ENCODE measurements around the gene CCSER2. TPM values are rescaled to one million over a fixed set of nuclear protein-coding genes. Genes with fewer than 3 reads are reported as not detected.
"Not testable (repeated sequence)": the region's sequence is repeated elsewhere in the genome, so short reads cannot be mapped to it uniquely, and the experiment has no call there.

CCSER2 gene
- total RNA-seq, 8 experiments from 2014 or later, result 11.2 to 49.0 (median 35.0) TPM

GRCh38 chr10:84391326-84391725, 62.9 kb downstream of the CCSER2 start:
- no peak overlapping the region for H3K27ac ChIP-seq
- no peaks in the 10 kb centered on the region for H3K4me1 ChIP-seq (replicated peaks in 1 of 2)
- in situ Hi-C loops (cut with MboI; ENCODE audit: low pct_unique_long_range_greater_than_20kb in 2 of 9, low sequenced_read_pairs in 9 of 9, unreplicated experiment in 9 of 9), result no loop called here
- WGBS, 10 experiments, result 28 to 94% (median 58%) methylated on average over 1 to 4 of the region's 4 CpGs; no CpG with 5 or more reads in 3 of the 10 experiments
- H3K4me3 ChIP-seq, result no peak overlapping the region
- no peak for ATAC-seq (replicated peaks in 6 of 8)

- Histone ChIP-seq H3K4me3 (no peak overlapping the region), H3K4me1 (replicated peaks in 1 of 2) (no peaks in the 10 kb centered on the region), H3K27ac (no peak overlapping the region)
- in situ Hi-C loops (cut with MboI; ENCODE audit: low pct_unique_long_range_greater_than_20kb in 2 of 9, low sequenced_read_pairs in 9 of 9, unreplicated experiment in 9 of 9), result no loop called here
- no peak for ATAC-seq (replicated peaks in 6 of 8)
- 58 to 100% (median 79%) methylated on average over 1 to 2 of the region's 2 CpGs for WGBS, 10 experiments
Observed at GRCh38 chr10:84392181-84392580, 63.8 kb downstream of the CCSER2 start.

DNA sequence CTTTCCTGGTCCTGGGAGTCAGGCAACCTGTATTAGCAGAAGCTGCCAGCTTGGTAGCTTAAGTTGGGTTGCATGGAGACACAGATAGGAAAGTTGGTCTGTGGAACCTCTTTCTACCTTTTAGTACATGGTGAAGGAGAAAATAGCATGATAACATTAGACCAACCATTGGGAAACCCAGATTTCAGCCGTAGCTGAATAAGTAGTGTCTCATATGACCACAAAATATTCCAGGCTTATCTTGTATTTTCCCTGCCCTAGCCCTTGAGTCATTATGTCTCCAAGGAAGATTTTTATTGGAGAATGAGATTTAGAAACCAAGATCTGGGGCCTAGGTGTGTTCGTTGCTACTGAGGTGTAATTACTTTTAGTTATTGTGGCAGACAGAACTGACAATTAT, 67.2 kb downstream of the CCSER2 start:
- Histone ChIP-seq H3K4me1 (replicated peaks in 1 of 2) (no peaks in the 10 kb centered on the region), H3K27ac (no peak overlapping the region), H3K4me3 (no peak overlapping the region)
- in situ Hi-C loops (cut with MboI; ENCODE audit: low pct_unique_long_range_greater_than_20kb in 2 of 9, low sequenced_read_pairs in 9 of 9, unreplicated experiment in 9 of 9), result no loop called here
- whole genome bisulfite sequencing, 10 experiments, result 80 to 100% (median 100%) methylated on average over 1 to 2 of the region's 2 CpGs; no CpG with 5 or more reads in 2 of the 10 experiments
- no peak for ATAC-seq (replicated peaks in 6 of 8)

DNA sequence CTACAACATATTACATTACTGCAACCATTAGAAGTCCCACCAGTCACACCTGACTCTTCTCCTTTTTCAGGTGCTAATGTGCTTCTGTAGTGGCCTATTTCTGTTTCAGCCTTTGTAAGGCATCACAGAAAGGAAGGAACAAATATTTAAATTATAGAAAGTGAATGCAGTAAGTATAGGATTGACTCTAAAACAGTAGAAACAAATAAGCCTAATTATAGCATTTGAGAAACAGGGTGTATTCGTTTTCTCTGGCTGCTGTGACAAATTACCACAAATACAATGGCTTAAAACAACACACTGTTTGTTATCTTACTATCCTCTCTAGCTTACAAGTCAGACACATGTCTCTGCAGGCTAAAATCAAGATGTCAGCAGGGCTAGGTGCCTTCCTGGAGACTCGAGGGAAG, 69.4 kb downstream of the CCSER2 start:
- H3K4me1 ChIP-seq (replicated peaks in 1 of 2), result no peaks in the 10 kb centered on the region
- no peak overlapping the region for H3K4me3 ChIP-seq
- in situ Hi-C loops (cut with MboI; ENCODE audit: low pct_unique_long_range_greater_than_20kb in 2 of 9, low sequenced_read_pairs in 9 of 9, unreplicated experiment in 9 of 9), result no loop called here
- ATAC-seq (replicated peaks in 6 of 8), result no peak
- H3K27ac ChIP-seq, result no peak overlapping the region
- 25 to 80% (median 43%) methylated on average over 1 to 2 of the region's 2 CpGs; no CpG with 5 or more reads in 1 of the 10 experiments for WGBS, 10 experiments

GRCh38 chr10:84398696-84399095, 70.3 kb downstream of the CCSER2 start:
- no peak overlapping the region for H3K27ac ChIP-seq
- in situ Hi-C loops (cut with MboI; ENCODE audit: low pct_unique_long_range_greater_than_20kb in 2 of 9, low sequenced_read_pairs in 9 of 9, unreplicated experiment in 9 of 9), result no loop called here
- H3K4me1 ChIP-seq (replicated peaks in 1 of 2), result no peaks in the 10 kb centered on the region
- H3K4me3 ChIP-seq, result no peak overlapping the region
- no peak for ATAC-seq (replicated peaks in 6 of 8)

- H3K27ac ChIP-seq, result no peak overlapping the region
- in situ Hi-C loops (cut with MboI; ENCODE audit: low pct_unique_long_range_greater_than_20kb in 2 of 9, low sequenced_read_pairs in 9 of 9, unreplicated experiment in 9 of 9), result no loop called here
- WGBS, 10 experiments, result 33 to 95% (median 76%) methylated on average over 3 to 6 of the region's 6 CpGs
- H3K4me1 ChIP-seq (replicated peaks in 1 of 2), result no peaks in the 10 kb centered on the region
- no peak overlapping the region for H3K4me3 ChIP-seq
- peak in 3 of 8 experiments; percentile 94 to 97 (median 95) for ATAC-seq (replicated peaks in 6 of 8)
Observed at GRCh38 chr10:84401854-84402611, 73.6 kb downstream of the CCSER2 start.

- 92 to 100% (median 100%) methylated on average over 1 of the region's 1 CpG for WGBS, 10 experiments
- in situ Hi-C loops (cut with MboI; ENCODE audit: low pct_unique_long_range_greater_than_20kb in 2 of 9, low sequenced_read_pairs in 9 of 9, unreplicated experiment in 9 of 9), result no loop called here
- Histone ChIP-seq H3K27ac (no peak overlapping the region), H3K4me3 (no peak overlapping the region), H3K4me1 (replicated peaks in 1 of 2) (no peaks in the 10 kb centered on the region)
- ATAC-seq (replicated peaks in 6 of 8), result no peak
Observed at GRCh38 chr10:84404783-84405182, 76.4 kb downstream of the CCSER2 start.

DNA sequence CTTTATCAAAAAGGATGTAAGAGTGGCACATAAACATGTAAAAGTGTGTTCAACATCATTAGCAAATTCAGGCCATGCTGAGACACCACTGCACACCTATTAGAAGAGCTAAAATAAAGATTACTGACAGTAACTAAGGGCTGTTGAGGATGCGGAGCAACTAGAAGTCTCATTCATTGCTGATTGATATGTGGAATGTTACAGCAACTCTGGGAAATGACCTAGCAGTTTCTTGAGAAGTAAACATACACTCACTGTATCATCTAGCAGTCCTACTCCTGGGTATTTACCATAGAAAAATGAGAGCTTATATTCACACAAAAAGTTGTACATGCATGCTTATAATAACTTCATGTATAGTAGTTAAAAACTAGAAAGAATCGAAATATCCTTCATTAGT, 77.3 kb downstream of the CCSER2 start:
- no peak overlapping the region for H3K4me3 ChIP-seq
- WGBS, 10 experiments, result 85 to 100% (median 100%) methylated on average over 1 to 2 of the region's 2 CpGs; no CpG with 5 or more reads in 2 of the 10 experiments
- in situ Hi-C loops (cut with MboI; ENCODE audit: low pct_unique_long_range_greater_than_20kb in 2 of 9, low sequenced_read_pairs in 9 of 9, unreplicated experiment in 9 of 9), result no loop called here
- H3K27ac ChIP-seq, result no peak overlapping the region
- no peaks in the 10 kb centered on the region for H3K4me1 ChIP-seq (replicated peaks in 1 of 2)
- no peak for ATAC-seq (replicated peaks in 6 of 8)

- Histone ChIP-seq H3K4me1 (replicated peaks in 1 of 2) (no peaks in the 10 kb centered on the region), H3K4me3 (no peak overlapping the region), H3K27ac (no peak overlapping the region)
- in situ Hi-C loops (cut with MboI; ENCODE audit: low pct_unique_long_range_greater_than_20kb in 2 of 9, low sequenced_read_pairs in 9 of 9, unreplicated experiment in 9 of 9), result no loop called here
- no peak for ATAC-seq (replicated peaks in 6 of 8)
- WGBS, 10 experiments, result 92 to 100% (median 100%) methylated on average over 1 to 3 of the region's 3 CpGs; no CpG with 5 or more reads in 3 of the 10 experiments
Observed at GRCh38 chr10:84406561-84406960, 78.2 kb downstream of the CCSER2 start.

- 33 to 83% (median 61%) methylated on average over 1 to 2 of the region's 2 CpGs for WGBS, 10 experiments
- Histone ChIP-seq H3K27ac (no peak overlapping the region), H3K4me3 (no peak overlapping the region), H3K4me1 (replicated peaks in 1 of 2) (no peaks in the 10 kb centered on the region)
- ATAC-seq (replicated peaks in 6 of 8), result peak in 2 of 8 experiments; percentile 35 to 50
- in situ Hi-C loops (cut with MboI; ENCODE audit: low pct_unique_long_range_greater_than_20kb in 2 of 9, low sequenced_read_pairs in 9 of 9, unreplicated experiment in 9 of 9), result no loop called here
Observed at GRCh38 chr10:84407388-84408049, 79.1 kb downstream of the CCSER2 start.

DNA sequence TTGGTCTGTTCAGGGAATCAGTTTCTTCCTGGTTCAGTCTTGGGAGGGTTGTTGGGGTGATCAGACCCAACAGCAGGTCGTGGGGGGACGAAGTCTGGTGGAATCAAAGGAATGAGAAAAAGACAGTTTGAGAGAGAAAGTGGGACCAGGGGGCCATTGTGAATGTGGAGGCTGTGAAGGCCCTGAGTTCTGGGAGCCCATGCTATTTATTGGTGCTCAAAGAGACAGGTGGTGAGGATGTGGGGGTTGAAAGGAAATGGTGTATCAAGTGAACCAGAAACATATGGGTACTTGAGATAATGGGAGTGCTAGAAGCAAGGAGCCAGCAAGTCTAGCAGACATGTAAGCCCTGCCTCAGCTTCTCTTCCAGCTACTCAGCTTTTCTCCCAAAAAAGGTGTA, 84.1 kb downstream of the CCSER2 start:
- WGBS, 10 experiments, result 79 to 100% (median 93%) methylated on average over 1 to 2 of the region's 2 CpGs; no CpG with 5 or more reads in 4 of the 10 experiments

GRCh38 chr10:84414110-84414509, 85.7 kb downstream of the CCSER2 start:
- in situ Hi-C loops (cut with MboI; ENCODE audit: low pct_unique_long_range_greater_than_20kb in 2 of 9, low sequenced_read_pairs in 9 of 9, unreplicated experiment in 9 of 9); H3K4me1 ChIP-seq (replicated peaks in 1 of 2); H3K27ac ChIP-seq; H3K4me3 ChIP-seq; ATAC-seq (replicated peaks in 6 of 8): not testable (repeated sequence)
- WGBS, 10 experiments, result 92 to 100% (median 100%) methylated on average over 2 of the region's 2 CpGs; no CpG with 5 or more reads in 4 of the 10 experiments

More for the DNA sequence above, 84.1 kb downstream of the CCSER2 start:
- H3K27ac ChIP-seq, result no peak overlapping the region
- ATAC-seq (replicated peaks in 6 of 8), result no peak
- no peaks in the 10 kb centered on the region for H3K4me1 ChIP-seq (replicated peaks in 1 of 2)
- in situ Hi-C loops (cut with MboI; ENCODE audit: low pct_unique_long_range_greater_than_20kb in 2 of 9, low sequenced_read_pairs in 9 of 9, unreplicated experiment in 9 of 9), result no loop called here
- H3K4me3 ChIP-seq, result no peak overlapping the region

DNA sequence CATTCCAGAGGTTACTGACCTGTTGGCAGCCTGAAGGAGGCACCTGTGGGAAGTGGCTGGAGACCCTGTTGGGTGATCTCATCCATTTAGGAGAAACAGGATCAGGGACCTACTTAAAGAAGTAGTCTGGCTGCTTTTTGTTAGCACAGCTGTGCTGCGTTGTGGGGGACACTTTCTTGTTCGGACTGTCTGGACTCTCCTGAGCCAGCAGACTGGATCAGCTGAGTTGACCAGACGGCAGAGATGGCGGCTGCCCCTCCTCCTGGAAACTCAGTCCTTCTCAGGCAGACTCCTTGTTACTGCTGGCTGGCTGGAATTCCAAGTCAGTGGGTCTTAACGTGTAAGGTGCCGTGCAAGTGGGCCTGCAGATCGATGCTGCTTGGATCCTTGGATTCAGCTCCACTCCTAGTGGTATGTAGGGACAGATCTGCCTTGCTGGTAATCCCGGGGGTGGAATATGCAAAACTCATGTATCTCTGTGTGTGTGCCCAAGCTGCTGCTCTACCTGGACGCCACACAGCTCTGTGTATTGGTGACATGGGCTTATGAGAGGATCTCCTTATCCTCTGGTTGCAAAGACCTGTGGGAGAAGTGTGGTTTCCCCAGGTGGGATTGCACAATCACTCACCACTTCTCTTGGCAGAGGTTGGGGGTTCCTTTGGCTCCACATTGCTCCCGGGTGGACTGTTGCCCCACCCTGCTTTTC, 87.3 kb downstream of the CCSER2 start:
- no peak for ATAC-seq (replicated peaks in 6 of 8)
- Histone ChIP-seq H3K27ac (no peak overlapping the region), H3K4me3 (no peak overlapping the region), H3K4me1 (replicated peaks in 1 of 2) (no peaks in the 10 kb centered on the region)
- in situ Hi-C loops (cut with MboI; ENCODE audit: low pct_unique_long_range_greater_than_20kb in 2 of 9, low sequenced_read_pairs in 9 of 9, unreplicated experiment in 9 of 9), result no loop called here
- WGBS, 10 experiments, result 67 to 100% (median 100%) methylated on average over 1 to 8 of the region's 10 CpGs; no CpG with 5 or more reads in 1 of the 10 experiments
